ENCODE measurements around the gene KY.

DNA sequence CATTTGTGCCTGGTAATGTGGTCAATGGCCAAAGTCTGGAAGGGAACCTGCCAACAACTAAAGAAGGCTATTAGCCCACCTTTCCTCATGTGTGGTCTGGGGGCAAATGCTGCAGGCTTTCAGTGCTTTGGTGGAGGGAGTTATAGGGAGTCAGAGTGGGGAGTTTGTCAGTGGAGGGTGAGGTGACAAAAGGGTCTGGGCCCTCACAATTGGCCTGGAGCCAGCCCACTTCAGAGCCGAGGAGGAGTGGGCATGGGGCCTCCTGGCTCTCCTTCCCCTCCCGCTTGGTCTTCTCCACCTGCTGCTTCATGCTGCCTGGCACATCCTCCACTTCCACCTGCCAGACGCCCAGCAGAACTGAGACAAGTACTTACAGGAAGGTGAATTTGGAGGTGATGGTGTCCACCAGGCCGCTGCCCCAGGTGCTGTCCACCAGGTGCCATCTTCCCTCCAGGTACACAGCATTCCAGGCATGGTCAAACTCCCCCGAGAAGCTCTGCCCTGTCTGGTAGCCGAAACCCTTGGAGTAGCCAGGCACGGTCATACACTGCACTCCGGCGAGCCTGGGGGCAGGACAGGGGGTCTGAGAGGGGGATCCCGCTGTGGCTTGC is 40.9 kb downstream of the KY start:
- TF ChIP-seq, protein P1, sequence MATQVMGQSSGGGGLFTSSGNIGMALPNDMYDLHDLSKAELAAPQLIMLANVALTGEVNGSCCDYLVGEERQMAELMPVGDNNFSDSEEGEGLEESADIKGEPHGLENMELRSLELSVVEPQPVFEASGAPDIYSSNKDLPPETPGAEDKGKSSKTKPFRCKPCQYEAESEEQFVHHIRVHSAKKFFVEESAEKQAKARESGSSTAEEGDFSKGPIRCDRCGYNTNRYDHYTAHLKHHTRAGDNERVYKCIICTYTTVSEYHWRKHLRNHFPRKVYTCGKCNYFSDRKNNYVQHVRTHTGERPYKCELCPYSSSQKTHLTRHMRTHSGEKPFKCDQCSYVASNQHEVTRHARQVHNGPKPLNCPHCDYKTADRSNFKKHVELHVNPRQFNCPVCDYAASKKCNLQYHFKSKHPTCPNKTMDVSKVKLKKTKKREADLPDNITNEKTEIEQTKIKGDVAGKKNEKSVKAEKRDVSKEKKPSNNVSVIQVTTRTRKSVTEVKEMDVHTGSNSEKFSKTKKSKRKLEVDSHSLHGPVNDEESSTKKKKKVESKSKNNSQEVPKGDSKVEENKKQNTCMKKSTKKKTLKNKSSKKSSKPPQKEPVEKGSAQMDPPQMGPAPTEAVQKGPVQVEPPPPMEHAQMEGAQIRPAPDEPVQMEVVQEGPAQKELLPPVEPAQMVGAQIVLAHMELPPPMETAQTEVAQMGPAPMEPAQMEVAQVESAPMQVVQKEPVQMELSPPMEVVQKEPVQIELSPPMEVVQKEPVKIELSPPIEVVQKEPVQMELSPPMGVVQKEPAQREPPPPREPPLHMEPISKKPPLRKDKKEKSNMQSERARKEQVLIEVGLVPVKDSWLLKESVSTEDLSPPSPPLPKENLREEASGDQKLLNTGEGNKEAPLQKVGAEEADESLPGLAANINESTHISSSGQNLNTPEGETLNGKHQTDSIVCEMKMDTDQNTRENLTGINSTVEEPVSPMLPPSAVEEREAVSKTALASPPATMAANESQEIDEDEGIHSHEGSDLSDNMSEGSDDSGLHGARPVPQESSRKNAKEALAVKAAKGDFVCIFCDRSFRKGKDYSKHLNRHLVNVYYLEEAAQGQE (IDR thresholded peaks at IDR 0.05; ENCODE audit: low read depth), result no peak
- no peak for TF ChIP-seq YY1 (IDR thresholded peaks at IDR 0.05; ENCODE audit: low read depth)
- no peak for TF ChIP-seq RAD21 (IDR thresholded peaks at IDR 0.05; ENCODE audit: low read depth)
- TF ChIP-seq EP300 (IDR thresholded peaks at IDR 0.05; ENCODE audit: borderline replicate concordance), result no peak
- TF ChIP-seq, protein P2, sequence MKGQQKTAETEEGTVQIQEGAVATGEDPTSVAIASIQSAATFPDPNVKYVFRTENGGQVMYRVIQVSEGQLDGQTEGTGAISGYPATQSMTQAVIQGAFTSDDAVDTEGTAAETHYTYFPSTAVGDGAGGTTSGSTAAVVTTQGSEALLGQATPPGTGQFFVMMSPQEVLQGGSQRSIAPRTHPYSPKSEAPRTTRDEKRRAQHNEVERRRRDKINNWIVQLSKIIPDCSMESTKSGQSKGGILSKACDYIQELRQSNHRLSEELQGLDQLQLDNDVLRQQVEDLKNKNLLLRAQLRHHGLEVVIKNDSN (IDR thresholded peaks at IDR 0.05), result no peak
- TF ChIP-seq CEBPB (IDR thresholded peaks at IDR 0.05), result no peak
- TF ChIP-seq, protein P3, sequence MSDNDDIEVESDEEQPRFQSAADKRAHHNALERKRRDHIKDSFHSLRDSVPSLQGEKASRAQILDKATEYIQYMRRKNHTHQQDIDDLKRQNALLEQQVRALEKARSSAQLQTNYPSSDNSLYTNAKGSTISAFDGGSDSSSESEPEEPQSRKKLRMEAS (IDR thresholded peaks at IDR 0.05), result no peak
- TF ChIP-seq FOXM1 (IDR thresholded peaks at IDR 0.05; ENCODE audit: borderline replicate concordance, low read depth), result no peak

Data from Ishikawa (cell line).